IMR-90 (cell line): Measurements from ENCODE around the gene SPPL2B. TPM values are rescaled to one million over a fixed set of nuclear protein-coding genes. Genes with fewer than 3 reads are reported as not detected.

Experiments
- ATAC-seq: fragments of 200-7000 bp; cut with Tn5 transposase; 2 replicates; pipeline ENCODE4 v1.9.1; 2020; ENCODE audit warnings: low read depth, mild to moderate bottlenecking, moderate library complexity
- BruUV-seq: library from RNA; stranded (reverse); fragments of 400-500 nt; replicated peaks from 2 replicates; lab custom pipeline; 2021; lab: Mats Ljungman, UMichigan
- CTCF ChIA-PET: fragments of 300-600 bp; formaldehyde crosslinking; extraction: SDS; loops from one replicate; lab custom pipeline; 2021; ENCODE audit warnings: antibody characterized with exemption; lab: Yijun Ruan, JAX
- POLR2A ChIA-PET: fragments of 300-600 bp; sonication (Branson Sonifier 250); formaldehyde crosslinking; loops from one replicate; lab custom pipeline; 2022; ENCODE audit warnings: antibody characterized with exemption; ENCODE audit not compliant: unreplicated experiment; lab: Charles Lee
- DNase-seq: peaks from one replicate; pipeline ENCODE4 v3.0.0; 2013
- H2AFZ ChIP-seq: replicated peaks from 2 replicates; pipeline ENCODE3; 2013; ENCODE audit warnings: low read length, mild to moderate bottlenecking; ENCODE audit not compliant: poor library complexity
- H2AK5ac ChIP-seq: 2 replicates; pipeline ENCODE4 v1.6.1; 2013; ENCODE audit warnings: low read depth, low read length, inconsistent platforms
- H2AK9ac ChIP-seq: replicated peaks from 2 replicates; pipeline ENCODE3; 2013; ENCODE audit warnings: mild to moderate bottlenecking, low read depth, low read length, moderate library complexity; ENCODE audit not compliant: poor library complexity
- H2BK120ac ChIP-seq: 2 replicates; pipeline ENCODE4 v1.6.1; 2013; ENCODE audit warnings: low read depth, low read length, inconsistent platforms
- H2BK15ac ChIP-seq: 3 replicates; pipeline ENCODE4 v1.6.1; 2013; ENCODE audit warnings: low read depth, low read length, inconsistent platforms
- H2BK20ac ChIP-seq: 2 replicates; pipeline ENCODE4 v1.6.1; 2013; ENCODE audit warnings: low read depth, mild to moderate bottlenecking, inconsistent platforms, low read length, moderate library complexity
- H2BK5ac ChIP-seq: 2 replicates; pipeline ENCODE4 v1.6.1; 2013; ENCODE audit warnings: mild to moderate bottlenecking, low read depth, low read length, inconsistent platforms; ENCODE audit not compliant: poor library complexity, severe bottlenecking
- H3K14ac ChIP-seq: replicated peaks from 2 replicates; pipeline ENCODE4 v1.6.1; 2013; ENCODE audit warnings: low read depth, low read length, inconsistent platforms
- H3K18ac ChIP-seq: 2 replicates; pipeline ENCODE4 v1.6.1; 2013; ENCODE audit warnings: low read depth, low read length, control low read depth
- H3K23ac ChIP-seq: 2 replicates; pipeline ENCODE4 v1.6.1; 2013; ENCODE audit warnings: low read depth, low read length, inconsistent platforms
- H3K27ac ChIP-seq: 2 replicates; pipeline ENCODE4 v1.5.1; 2013; ENCODE audit warnings: mild to moderate bottlenecking, control low read depth, low read length; ENCODE audit not compliant: insufficient read depth
- H3K27me3 ChIP-seq: 2 replicates; pipeline ENCODE4 v1.6.1; 2013; ENCODE audit warnings: low read length; ENCODE audit not compliant: control insufficient read depth, insufficient read depth
- H3K36me3 ChIP-seq: 2 replicates; pipeline ENCODE4 v1.6.1; 2013; ENCODE audit warnings: low read length, mixed read lengths; ENCODE audit not compliant: control insufficient read depth, insufficient read depth
- H3K4ac ChIP-seq: 2 replicates; pipeline ENCODE4 v1.6.1; 2013; ENCODE audit warnings: low read depth, low read length, inconsistent platforms
- H3K4me1 ChIP-seq: 2 replicates; pipeline ENCODE4 v1.6.1; 2013; ENCODE audit warnings: low read length, mixed read lengths; ENCODE audit not compliant: control insufficient read depth, insufficient read depth
- H3K4me2 ChIP-seq: 2 replicates; pipeline ENCODE4 v1.6.1; 2013; ENCODE audit warnings: low read depth, mild to moderate bottlenecking, control low read depth, low read length, moderate library complexity
- H3K4me3 ChIP-seq: 2 replicates; pipeline ENCODE4 v1.5.1; 2013; ENCODE audit warnings: low read depth, mild to moderate bottlenecking, control low read depth, low read length, moderate library complexity; ENCODE audit not compliant: insufficient read depth
- H3K56ac ChIP-seq: 2 replicates; pipeline ENCODE4 v1.6.1; 2013; ENCODE audit warnings: low read length, inconsistent platforms; ENCODE audit not compliant: insufficient read depth; ENCODE audit errors: extremely low read depth
- H3K79me1 ChIP-seq, 2 experiments: 2 replicates each; pipeline ENCODE4 v1.6.1; 2013; ENCODE audit warnings: low read length in 2 of 2, inconsistent platforms in 1 of 2, low read depth in 1 of 2
- H3K9ac ChIP-seq: 2 replicates; pipeline ENCODE4 v1.6.1; 2013; ENCODE audit warnings: low read depth, low read length, control low read depth
- H3K9me1 ChIP-seq: 2 replicates; pipeline ENCODE4 v1.6.1; 2013; ENCODE audit warnings: low read length, inconsistent platforms; ENCODE audit not compliant: insufficient read depth
- H3K9me3 ChIP-seq: 2 replicates; pipeline ENCODE4 v1.6.1; 2013; ENCODE audit warnings: low read length; ENCODE audit not compliant: control insufficient read depth, insufficient read depth
- H4K20me1 ChIP-seq: 2 replicates; pipeline ENCODE4 v1.6.1; 2013; ENCODE audit warnings: low read length, inconsistent platforms; ENCODE audit not compliant: insufficient read depth
- H4K5ac ChIP-seq: 2 replicates; pipeline ENCODE4 v1.6.1; 2013; ENCODE audit warnings: mild to moderate bottlenecking, low read depth, low read length, control low read depth
- H4K8ac ChIP-seq, 2 experiments: 2 replicates each; pipeline ENCODE4 v1.6.1; 2013; ENCODE audit warnings: low read depth in 2 of 2, low read length in 2 of 2, control low read depth in 1 of 2, inconsistent platforms in 1 of 2
- H4K91ac ChIP-seq: 2 replicates; pipeline ENCODE4 v1.6.1; 2013; ENCODE audit warnings: low read depth, low read length, inconsistent platforms; ENCODE audit not compliant: insufficient read depth
- SMC3 ChIP-seq: fragments of 150-350 bp; IDR thresholded peaks from 2 replicates; pipeline ENCODE4 v1.6.1; 2016; ENCODE audit warnings: low read depth, mild to moderate bottlenecking, antibody characterized with exemption, low read length, moderate library complexity
- WGBS, 2 experiments: methylation state at CpG; one replicate each; pipeline versions ENCODE4 v1.1.5 to v1.1.7; 2013; ENCODE audit warnings: missing lambda C conversion rate in 2 of 2; ENCODE audit not compliant: insufficient read length in 1 of 2; ENCODE audit errors: extremely low coverage in 2 of 2; 5-methylcytosine and 5-hydroxymethylcytosine counted together
- dilution Hi-C: fragments of 300-500 bp; cut with HindIII; formaldehyde crosslinking; loops from one replicate; pipeline ENCODE4 v1.14.3; 2018; ENCODE audit warnings: low sequenced_read_pairs; ENCODE audit not compliant: unreplicated experiment
- in situ Hi-C: fragments of 300-500 bp; cut with MboI; formaldehyde crosslinking; loops from 3 replicates; pipeline ENCODE4 v1.14.3; 2019; ENCODE audit warnings: low sequenced_read_pairs, inconsistent platforms, mixed read lengths
- intact Hi-C: fragments of 100-400 bp; cut with micrococcal nuclease; formaldehyde crosslinking; loops from 2 replicates; pipeline ENCODE4 v1.10.0; 2022
- polyA plus RNA-seq, 3 experiments: library from polyadenylated mRNA; depleted of rRNA; stranded (reverse); fragments of >200 nt; gene quantifications; 2 replicates each; pipeline ENCODE4 v1.2.3, GENCODE V29; 2012; ENCODE audit warnings: low replicate concordance in 1 of 3
- total RNA-seq: library from RNA; depleted of rRNA; stranded (reverse); fragments of >200 nt; gene quantifications from 2 replicates; pipeline ENCODE4 v1.2.3, GENCODE V29; 2012
- TF ChIP-seq, protein P1 (sequence below): fragments of 150-350 bp; IDR thresholded peaks from 2 replicates; pipeline ENCODE4 v1.6.1; 2017; ENCODE audit warnings: mild to moderate bottlenecking, antibody characterized with exemption, low read length, low read depth
- TF ChIP-seq, protein P2 (sequence below): fragments of 150-350 bp; IDR thresholded peaks from 2 replicates; pipeline ENCODE4 v1.6.1; 2016; ENCODE audit warnings: low read depth, mild to moderate bottlenecking, low read length, moderate library complexity, borderline replicate concordance

Gene SPPL2B
- total and polyA plus RNA-seq, 2 of the 4 experiments (the other 2 are of a cell fraction) = 3.4 to 45.7 TPM

DNA sequence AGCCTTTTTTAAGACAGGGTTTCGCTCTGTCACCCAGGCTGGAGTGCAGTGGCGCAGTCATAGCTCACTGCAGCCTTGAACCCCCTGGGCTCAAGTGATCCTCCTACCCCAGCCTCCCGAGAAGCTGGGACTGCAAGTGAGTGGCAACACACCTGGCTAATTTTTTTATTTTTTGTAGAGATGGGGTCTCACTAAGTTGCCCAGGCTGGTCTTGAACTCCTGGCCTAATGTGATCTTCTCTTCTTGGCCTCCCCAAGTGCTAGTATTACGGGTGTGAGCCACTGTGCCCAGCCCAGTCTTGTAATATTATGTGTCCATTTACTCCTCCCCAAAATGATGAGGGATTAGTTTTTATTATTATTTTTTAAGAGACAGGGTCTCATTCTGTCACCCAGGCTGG lies 17.4 kb upstream of the SPPL2B start:
- no peak overlapping the region for H2BK5ac ChIP-seq
- intact Hi-C loops (no loop called here), dilution Hi-C loops (no loop called here), in situ Hi-C loops (loop anchor here (10.0 kb wide), 1 partner anchor 156 kb away; the partner anchor contains the start of gene AP3D1)
- no peak overlapping the region for H2BK120ac ChIP-seq
- H2BK20ac ChIP-seq = no peak overlapping the region
- no peak overlapping the region for H3K4me3 ChIP-seq
- H3K9me3 ChIP-seq = peaks cover 3% of the 10 kb centered on the region
- H3K56ac ChIP-seq = no peak overlapping the region
- no peak overlapping the region for H3K18ac ChIP-seq
- no peaks in the 10 kb centered on the region for H3K79me1 ChIP-seq
- no peak overlapping the region for H3K9ac ChIP-seq
- TF ChIP-seq, protein P1, sequence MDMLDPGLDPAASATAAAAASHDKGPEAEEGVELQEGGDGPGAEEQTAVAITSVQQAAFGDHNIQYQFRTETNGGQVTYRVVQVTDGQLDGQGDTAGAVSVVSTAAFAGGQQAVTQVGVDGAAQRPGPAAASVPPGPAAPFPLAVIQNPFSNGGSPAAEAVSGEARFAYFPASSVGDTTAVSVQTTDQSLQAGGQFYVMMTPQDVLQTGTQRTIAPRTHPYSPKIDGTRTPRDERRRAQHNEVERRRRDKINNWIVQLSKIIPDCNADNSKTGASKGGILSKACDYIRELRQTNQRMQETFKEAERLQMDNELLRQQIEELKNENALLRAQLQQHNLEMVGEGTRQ = no peak
- no peak for TF ChIP-seq SMC3
- TF ChIP-seq, protein P2, sequence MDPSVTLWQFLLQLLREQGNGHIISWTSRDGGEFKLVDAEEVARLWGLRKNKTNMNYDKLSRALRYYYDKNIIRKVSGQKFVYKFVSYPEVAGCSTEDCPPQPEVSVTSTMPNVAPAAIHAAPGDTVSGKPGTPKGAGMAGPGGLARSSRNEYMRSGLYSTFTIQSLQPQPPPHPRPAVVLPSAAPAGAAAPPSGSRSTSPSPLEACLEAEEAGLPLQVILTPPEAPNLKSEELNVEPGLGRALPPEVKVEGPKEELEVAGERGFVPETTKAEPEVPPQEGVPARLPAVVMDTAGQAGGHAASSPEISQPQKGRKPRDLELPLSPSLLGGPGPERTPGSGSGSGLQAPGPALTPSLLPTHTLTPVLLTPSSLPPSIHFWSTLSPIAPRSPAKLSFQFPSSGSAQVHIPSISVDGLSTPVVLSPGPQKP = no peak
- no peak overlapping the region for H2BK15ac ChIP-seq
- no peak overlapping the region for H2AK9ac ChIP-seq
- DNase-seq (no peak), ATAC-seq (no peak)
- H3K4me1 ChIP-seq = peaks cover 6% of the 10 kb centered on the region; the same call in 1 of the 2 replicates
- POLR2A ChIA-PET = no interaction called here
- no CpG with 5 or more reads among the region's 4 CpGs for WGBS, 2 experiments
- H3K27me3 ChIP-seq = peaks cover 37% of the 10 kb centered on the region
- no peak overlapping the region for H2AFZ ChIP-seq
- no peaks in the 10 kb centered on the region for H3K36me3 ChIP-seq
- H3K27ac ChIP-seq = no peak overlapping the region
- H3K4me2 ChIP-seq = no peak overlapping the region
- no peak overlapping the region for H4K5ac ChIP-seq
- no peak overlapping the region for H3K23ac ChIP-seq
- H4K20me1 ChIP-seq = 0 out of 2 replicates have a peak, but pooled peaks cover 8% of the 10 kb centered on the region
- H4K91ac ChIP-seq = no peak overlapping the region
- H2AK5ac ChIP-seq = no peak overlapping the region
- H4K8ac ChIP-seq = no peak overlapping the region
- H3K9me1 ChIP-seq = no peaks in the 10 kb centered on the region
- H3K4ac ChIP-seq = no peak overlapping the region
- CTCF ChIA-PET = no interaction called here
- no peak overlapping the region for H3K14ac ChIP-seq
- BruUV-seq = no TSS peak
